ENCODE data around the gene KIF1B. TPM values are rescaled to one million over a fixed set of nuclear protein-coding genes. Genes with fewer than 3 reads are reported as not detected.

The KIF1B gene
- total and polyA plus RNA-seq, 7 donors: 4.8 to 78.4 (median 46.4) TPM

- TF ChIP-seq CTCF (IDR thresholded peaks at IDR 0.05): no peak
- TF ChIP-seq POLR2AphosphoS5 (IDR thresholded peaks at IDR 0.05): no peak
- TF ChIP-seq POLR2A (IDR thresholded peaks at IDR 0.05): no peak
- TF ChIP-seq EP300 (IDR thresholded peaks at IDR 0.05): no peak
- H3K4me3 ChIP-seq: no peak overlapping the region
- H3K36me3 ChIP-seq: no peaks in the 10 kb centered on the region
- no peak overlapping the region for H3K27ac ChIP-seq
- no peaks in the 10 kb centered on the region for H3K9me3 ChIP-seq
- no peaks in the 10 kb centered on the region for H3K27me3 ChIP-seq
- 91 to 94% methylated on average over 3 of the region's 3 CpGs for WGBS, 2 donors
- intact Hi-C loops (cut with DNase I): no loop called here
- H3K4me1 ChIP-seq: peaks cover 0 to 26% (median 16%) of the 10 kb centered on the region in 4 donors
- DNase-seq: no peak
These were observed 186.5 kb downstream of the KIF1B start for GRCh38 chr1:10396870-10397269.

- Histone ChIP-seq H3K4me3 (peak overlapping the region; percentile 71 to 95 (median 82)), H3K27ac (peak overlapping the region; percentile 88 to 93 (median 90)), H3K9me3 (no peaks in the 10 kb centered on the region), H3K4me1 (peaks cover 0 to 26% (median 16%) of the 10 kb centered on the region in 4 donors), H3K36me3 (peaks cover 0 to 11% (median 5%) of the 10 kb centered on the region in 4 donors), H3K27me3 (no peaks in the 10 kb centered on the region)
- TF ChIP-seq CTCF (IDR thresholded peaks at IDR 0.05) (no peak), POLR2A (IDR thresholded peaks at IDR 0.05) (no peak), EP300 (IDR thresholded peaks at IDR 0.05) (no peak), POLR2AphosphoS5 (IDR thresholded peaks at IDR 0.05) (no peak)
- intact Hi-C loops (cut with DNase I): no loop called here
- DNase-seq: no peak
- 1% methylated on average over 34 of the region's 34 CpGs for WGBS, 2 donors
These were observed 187.9 kb downstream of the KIF1B start for GRCh38 chr1:10398278-10398733.

- peaks cover 0 to 17% (median 8%) of the 10 kb centered on the region in 4 donors for H3K36me3 ChIP-seq
- H3K4me3 ChIP-seq: peak within 1 kb of the TSS; percentile 71 to 95 (median 82)
- intact Hi-C loops (cut with DNase I): loop anchor here (1.0 kb wide), 1 partner anchor 31 kb away; the partner anchor contains the start of gene CENPS
- DNase-seq: peak; percentile 99
- H3K27ac ChIP-seq: peak within 1 kb of the TSS; percentile 88 to 93 (median 90)
- peak; percentile 25 to 54 for TF ChIP-seq POLR2A (IDR thresholded peaks at IDR 0.05)
- peak; percentile 78 to 88 (median 82) for TF ChIP-seq POLR2AphosphoS5 (IDR thresholded peaks at IDR 0.05)
- no peak for TF ChIP-seq EP300 (IDR thresholded peaks at IDR 0.05)
- TF ChIP-seq CTCF (IDR thresholded peaks at IDR 0.05): no peak
- H3K4me1 ChIP-seq: peaks cover 0 to 26% (median 16%) of the 10 kb centered on the region in 4 donors
- no peaks in the 10 kb centered on the region for H3K9me3 ChIP-seq
- H3K27me3 ChIP-seq: no peaks in the 10 kb centered on the region
- WGBS, 2 donors: 0 to 1% methylated on average over 76 of the region's 76 CpGs
These were observed 188.5 kb downstream of the KIF1B start, which contains the start of gene PGD for GRCh38 chr1:10398734-10399443. Gene PGD, plus strand, starts transcription at chr1:10399064. Its CDS starts 54 bp downstream, at chr1:10399118.

- H3K36me3 ChIP-seq: peaks cover 5 to 23% (median 14%) of the 10 kb centered on the region in 4 donors
- H3K27ac ChIP-seq: peak overlapping the region; percentile 88 to 93 (median 90)
- intact Hi-C loops (cut with DNase I): loop anchor here (1.0 kb wide), 1 partner anchor 31 kb away; the partner anchor contains the start of gene CENPS
- peak overlapping the region; percentile 71 to 95 (median 82) for H3K4me3 ChIP-seq
- no peaks in the 10 kb centered on the region for H3K9me3 ChIP-seq
- H3K27me3 ChIP-seq: no peaks in the 10 kb centered on the region
- DNase-seq: peak; percentile 66
- TF ChIP-seq CTCF (IDR thresholded peaks at IDR 0.05) (no peak), POLR2A (IDR thresholded peaks at IDR 0.05) (no peak), EP300 (IDR thresholded peaks at IDR 0.05) (no peak), POLR2AphosphoS5 (IDR thresholded peaks at IDR 0.05) (no peak)
- 1 to 2% methylated on average over 42 of the region's 42 CpGs for WGBS, 2 donors
- peaks cover 0 to 26% (median 16%) of the 10 kb centered on the region in 4 donors for H3K4me1 ChIP-seq
These were observed 189.1 kb downstream of the KIF1B start for GRCh38 chr1:10399444-10399941.

Data from sigmoid colon (tissue), 7 donors.